Fibroblast of pulmonary artery (primary cell): ENCODE results near the gene IPO11.
A peak's percentile ranks its signal among the peaks of the same experiment; 100 is the strongest.

ENCODE experiments used
- DNase-seq: peaks from one replicate; pipeline ENCODE4 v3.0.0-alpha.2; 2010; ENCODE audit warnings: low read depth
- H3K4me3 ChIP-seq: replicated peaks from 2 replicates; pipeline ENCODE4 v1.5.1; 2011; ENCODE audit warnings: low read depth, mild to moderate bottlenecking, control low read depth, low read length, moderate library complexity
- TF ChIP-seq, protein P1 (sequence below): IDR thresholded peaks from 2 replicates; pipeline ENCODE4 v1.5.1; 2011; ENCODE audit warnings: mild to moderate bottlenecking, control low read depth, low read length, inconsistent platforms; ENCODE audit errors: missing control alignments

Gene IPO11

DNA sequence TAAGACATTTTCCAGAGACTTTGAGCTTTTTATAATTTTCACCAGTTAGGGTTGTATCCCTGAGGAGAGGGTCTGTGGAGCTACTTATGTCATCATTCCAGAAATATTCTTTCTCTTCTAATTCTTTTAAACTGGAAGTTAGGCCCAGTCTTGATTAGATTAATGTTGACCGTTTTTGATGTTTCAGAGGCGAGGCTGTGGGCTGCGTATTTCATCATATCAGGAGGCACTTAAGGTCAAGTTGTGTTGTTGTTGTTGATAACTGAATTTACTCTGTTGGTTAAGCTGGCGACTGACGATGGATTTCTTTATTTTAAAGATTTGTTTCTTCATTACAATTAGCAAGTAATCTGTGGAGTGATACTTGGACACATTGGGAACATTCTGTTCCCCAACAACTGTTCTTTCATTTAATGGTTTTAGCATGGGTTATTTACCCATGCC lies 20.1 kb downstream of the IPO11 start:
- H3K4me3 ChIP-seq = no peak overlapping the region
- DNase-seq = peak; percentile 29
- TF ChIP-seq, protein P1, sequence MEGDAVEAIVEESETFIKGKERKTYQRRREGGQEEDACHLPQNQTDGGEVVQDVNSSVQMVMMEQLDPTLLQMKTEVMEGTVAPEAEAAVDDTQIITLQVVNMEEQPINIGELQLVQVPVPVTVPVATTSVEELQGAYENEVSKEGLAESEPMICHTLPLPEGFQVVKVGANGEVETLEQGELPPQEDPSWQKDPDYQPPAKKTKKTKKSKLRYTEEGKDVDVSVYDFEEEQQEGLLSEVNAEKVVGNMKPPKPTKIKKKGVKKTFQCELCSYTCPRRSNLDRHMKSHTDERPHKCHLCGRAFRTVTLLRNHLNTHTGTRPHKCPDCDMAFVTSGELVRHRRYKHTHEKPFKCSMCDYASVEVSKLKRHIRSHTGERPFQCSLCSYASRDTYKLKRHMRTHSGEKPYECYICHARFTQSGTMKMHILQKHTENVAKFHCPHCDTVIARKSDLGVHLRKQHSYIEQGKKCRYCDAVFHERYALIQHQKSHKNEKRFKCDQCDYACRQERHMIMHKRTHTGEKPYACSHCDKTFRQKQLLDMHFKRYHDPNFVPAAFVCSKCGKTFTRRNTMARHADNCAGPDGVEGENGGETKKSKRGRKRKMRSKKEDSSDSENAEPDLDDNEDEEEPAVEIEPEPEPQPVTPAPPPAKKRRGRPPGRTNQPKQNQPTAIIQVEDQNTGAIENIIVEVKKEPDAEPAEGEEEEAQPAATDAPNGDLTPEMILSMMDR = no peak

DNA sequence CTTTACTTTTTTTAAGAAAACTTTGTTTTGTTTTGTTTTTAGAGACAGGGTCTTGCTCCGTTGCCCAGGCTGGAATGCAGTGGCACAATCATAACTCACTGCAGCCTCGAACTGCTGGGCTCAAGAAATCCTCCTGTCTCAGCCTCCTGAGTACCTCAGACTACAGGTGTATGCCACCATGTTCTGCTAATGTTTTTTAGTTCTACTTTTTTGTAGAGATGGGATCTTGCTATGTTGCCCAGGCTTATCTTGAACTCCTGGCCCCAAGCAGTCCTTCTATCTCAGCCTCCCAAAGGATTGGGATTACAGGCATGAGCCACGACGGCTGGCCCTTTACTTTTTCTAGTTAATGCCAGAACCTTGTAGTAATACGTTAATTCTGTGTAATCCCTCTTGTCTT lies 36.0 kb downstream of the IPO11 start:
- no peak overlapping the region for H3K4me3 ChIP-seq
- no peak for DNase-seq
- TF ChIP-seq, protein P1 = no peak

DNA sequence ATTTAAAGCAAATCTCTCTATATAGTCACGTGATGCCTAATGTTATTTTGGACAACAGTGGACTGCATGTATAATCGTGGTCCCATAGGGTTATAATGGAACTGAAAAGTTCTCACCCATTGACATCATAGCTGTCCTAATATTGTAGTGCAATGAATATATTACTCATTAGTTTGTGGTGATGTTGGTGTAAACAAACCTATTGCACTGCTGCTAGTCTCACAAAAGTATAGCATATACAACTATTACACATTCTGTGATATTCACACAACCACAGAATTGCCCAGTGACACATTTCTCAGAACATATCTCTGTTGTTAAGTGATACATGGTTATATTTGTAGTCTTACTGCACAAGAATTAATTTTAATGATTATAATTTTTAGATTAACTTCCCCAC lies 37.7 kb downstream of the IPO11 start:
- H3K4me3 ChIP-seq = no peak overlapping the region
- no peak for DNase-seq
- TF ChIP-seq, protein P1 = no peak

DNA sequence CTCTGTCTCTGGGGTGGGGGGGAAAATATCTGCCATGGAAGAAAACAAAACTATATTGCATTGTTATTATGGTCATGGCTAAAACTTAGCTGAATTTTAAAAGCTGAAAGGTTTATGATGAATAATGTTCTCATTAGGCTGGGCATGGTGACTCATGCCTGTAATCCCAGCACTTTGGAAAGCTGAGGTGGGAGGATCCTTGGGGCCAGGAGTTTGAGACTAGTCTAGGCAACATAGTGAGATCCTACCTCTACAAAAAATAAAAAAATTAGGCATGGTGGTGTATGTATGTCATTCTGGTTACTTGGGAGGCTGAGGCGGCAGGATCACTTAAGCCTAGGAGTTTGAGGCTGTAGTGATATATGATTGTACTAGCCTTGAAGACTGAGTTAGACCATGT lies 44.5 kb downstream of the IPO11 start:
- no peak overlapping the region for H3K4me3 ChIP-seq
- TF ChIP-seq, protein P1 = no peak
- DNase-seq = peak; percentile 16

DNA sequence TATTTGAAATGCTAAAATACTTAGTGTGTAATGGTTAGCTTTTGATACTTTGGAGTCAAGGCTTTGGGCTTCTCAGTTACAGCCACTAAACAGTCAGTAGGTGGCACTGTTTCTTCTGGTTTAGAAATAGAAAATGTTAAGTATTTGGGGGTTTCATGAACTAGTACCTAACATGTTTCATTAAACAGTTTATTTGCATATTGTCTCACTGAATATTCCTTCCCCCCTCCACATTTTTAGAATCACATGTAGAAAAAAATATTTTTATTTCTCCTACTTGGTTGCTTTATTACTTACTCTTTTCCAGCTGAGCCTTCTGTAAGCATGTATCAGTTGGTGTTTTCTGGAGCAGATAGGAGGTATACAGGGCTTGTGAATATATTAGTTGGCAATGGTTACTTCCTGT lies 48.0 kb downstream of the IPO11 start:
- TF ChIP-seq, protein P1 = peak; percentile 91
- no peak overlapping the region for H3K4me3 ChIP-seq
- peak; percentile 80 for DNase-seq

DNA sequence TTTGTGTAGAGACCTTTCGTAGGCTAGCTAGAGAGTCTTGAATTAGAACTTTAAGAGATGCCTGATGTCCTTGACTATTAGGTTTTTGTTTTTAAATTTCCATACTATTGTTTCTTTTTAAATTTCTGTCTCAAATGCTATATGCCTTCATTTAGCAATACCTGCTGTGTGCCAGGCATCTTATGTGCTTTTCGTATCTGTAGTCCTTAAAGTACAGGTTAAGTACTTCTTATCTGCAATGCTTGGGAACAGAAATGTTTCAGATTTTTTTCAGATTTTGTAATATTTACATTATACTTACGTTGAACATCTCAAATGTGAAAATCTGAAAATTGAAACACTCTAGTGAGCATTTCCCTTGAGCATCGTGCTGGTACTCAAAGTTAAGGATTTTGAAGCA lies 49.0 kb downstream of the IPO11 start:
- H3K4me3 ChIP-seq = no peak overlapping the region
- TF ChIP-seq, protein P1 = no peak
- no peak for DNase-seq

DNA sequence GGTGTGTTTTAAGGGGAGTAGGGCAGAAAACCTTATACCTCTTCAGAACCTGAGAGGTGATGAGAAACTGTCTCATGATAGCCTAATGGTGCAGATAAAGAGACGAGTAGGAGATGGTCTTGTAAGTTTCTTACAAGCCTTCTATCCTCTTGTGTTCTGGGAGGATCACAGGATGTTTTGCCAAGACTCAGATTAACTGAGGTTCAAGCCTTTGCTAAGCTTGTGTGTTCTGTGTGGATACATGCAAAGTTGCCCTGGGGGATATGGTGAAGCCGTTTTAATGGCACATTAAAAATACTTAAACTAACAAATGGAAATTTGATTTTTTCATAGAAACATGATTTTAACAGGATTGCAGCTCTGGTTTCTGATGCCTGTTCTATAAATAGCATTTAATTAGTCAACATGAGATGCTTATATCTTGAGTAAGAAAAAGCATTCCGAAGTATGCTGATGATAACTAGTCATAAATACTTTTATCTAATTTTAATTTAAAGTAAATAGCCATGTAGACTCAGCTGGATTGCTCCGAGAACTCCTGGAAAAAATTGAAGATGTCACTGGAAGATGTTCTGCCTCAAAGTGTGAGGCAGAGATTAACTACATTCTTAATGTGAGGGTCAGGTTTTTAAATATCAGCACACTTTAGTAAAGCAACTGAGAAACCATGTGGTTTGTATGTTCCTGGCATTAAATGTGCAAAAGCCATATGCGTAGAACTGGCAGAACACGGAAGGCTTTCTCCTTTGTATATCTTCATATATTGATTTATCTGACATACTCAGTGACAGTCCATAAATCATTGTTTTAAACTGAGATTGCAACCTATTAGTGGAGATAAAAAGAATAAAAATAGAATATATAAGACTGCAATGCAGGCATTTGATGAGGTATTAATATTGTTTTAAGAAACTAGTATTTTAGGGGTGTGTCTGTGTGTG lies 53.7 kb downstream of the IPO11 start:
- TF ChIP-seq, protein P1 = no peak
- H3K4me3 ChIP-seq = no peak overlapping the region
- DNase-seq = no peak
